Stimulated activated CD8-positive, alpha-beta memory T cell treated with anti-CD3 and anti-CD28 coated beads, Interleukin-4, amount 100 ng/mL, for 1 hour (primary cell): Measurements from ENCODE around the gene CLIC5.

Experiments
- DNase-seq, 2 donors: peaks; one replicate each; pipeline ENCODE4 v3.0.0-alpha.2; 2020; ENCODE audit warnings: low read depth in 2 of 2, low spot score in 1 of 2

CLIC5 gene

DNA sequence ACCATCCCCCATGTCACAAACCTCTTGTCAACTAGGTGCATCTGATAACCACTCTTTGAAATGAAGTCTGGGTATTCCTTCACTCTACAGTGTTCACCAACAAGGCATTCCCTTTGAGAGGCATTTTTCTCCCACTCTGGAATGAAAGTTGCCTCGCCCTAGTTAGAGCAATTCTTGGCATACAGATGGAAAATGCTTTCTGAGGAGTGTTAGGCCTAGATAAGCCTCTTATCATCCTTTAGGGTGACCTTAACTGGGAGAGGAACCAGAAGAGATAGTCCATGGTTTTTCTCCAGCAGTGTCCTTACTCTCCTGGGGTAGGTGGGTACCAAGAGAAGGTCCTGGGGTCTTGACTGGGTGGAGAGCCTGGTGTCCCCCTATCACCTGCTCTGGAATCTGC, 14.8 kb downstream of the CLIC5 start:
- no peak for DNase-seq

DNA sequence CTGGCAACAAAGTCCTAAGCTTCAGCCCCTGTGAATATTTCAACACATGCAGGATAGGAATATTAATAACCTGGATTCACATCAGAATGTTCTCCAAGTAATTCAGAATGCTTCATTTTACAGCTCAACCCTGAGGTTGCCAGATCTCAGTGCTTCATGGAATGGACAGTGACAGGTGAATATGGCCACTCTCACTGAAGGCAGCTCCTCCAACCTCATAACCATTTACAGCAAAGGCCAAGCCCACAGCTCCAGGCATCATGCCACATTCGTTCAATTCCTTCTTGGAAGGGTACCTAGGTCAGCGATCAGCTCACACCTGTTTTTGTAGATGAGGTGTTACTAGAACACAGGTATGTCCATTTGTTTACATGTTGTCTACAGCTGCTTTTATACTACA, 17.1 kb downstream of the CLIC5 start:
- DNase-seq: no peak

- DNase-seq: no peak
These were observed 17.7 kb downstream of the CLIC5 start for GRCh38 chr6:45997875-45998506.

GRCh38 chr6:45991189-45991588, 24.5 kb downstream of the CLIC5 start:
- no peak for DNase-seq

- no peak for DNase-seq
These were observed 25.5 kb downstream of the CLIC5 start for GRCh38 chr6:45990162-45990561.

GRCh38 chr6:45988635-45989034, 27.0 kb downstream of the CLIC5 start:
- no peak for DNase-seq

DNA sequence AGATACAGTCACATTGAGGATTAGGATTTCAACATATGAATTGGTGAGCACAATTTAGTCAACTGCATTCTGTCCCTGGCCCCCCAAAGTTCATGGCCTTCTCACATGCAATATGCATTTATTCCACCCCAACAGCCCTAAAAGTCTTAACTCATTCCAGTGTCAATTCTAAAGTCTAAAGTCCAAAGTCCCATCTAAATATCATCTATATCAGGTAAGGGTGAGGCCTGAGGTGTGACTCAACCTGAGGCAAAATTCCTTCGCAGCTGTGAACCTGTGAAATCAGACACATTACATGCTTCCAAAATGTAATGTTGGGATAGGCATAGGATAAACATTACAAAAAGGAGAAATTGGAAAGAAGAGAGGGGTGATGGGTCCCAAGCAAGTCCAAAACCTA, 27.8 kb downstream of the CLIC5 start:
- no peak for DNase-seq

DNA sequence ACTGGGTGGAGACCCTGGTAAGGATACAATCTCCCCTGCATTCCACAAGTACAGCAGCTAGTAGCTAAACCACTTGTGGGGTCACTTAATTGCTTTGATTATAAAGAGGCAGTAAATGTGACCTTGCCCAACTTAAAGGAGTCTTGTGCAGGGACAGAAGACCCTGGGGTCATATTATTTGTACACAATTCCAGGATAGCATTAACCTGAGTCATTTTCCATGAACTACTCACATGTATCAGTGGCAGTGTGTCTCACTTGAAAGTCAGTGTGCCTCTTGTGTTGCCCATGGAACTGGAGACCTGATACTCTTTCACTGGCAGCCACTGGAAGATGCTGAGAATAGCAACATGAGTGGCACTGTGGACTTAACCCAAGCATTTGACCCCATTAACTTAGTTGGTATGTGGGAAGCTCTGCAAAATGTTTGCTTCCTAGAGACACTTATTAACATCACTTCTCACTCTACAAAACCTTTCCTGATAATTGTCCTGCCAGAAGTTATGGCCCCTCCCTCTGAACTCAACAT, 28.9 kb downstream of the CLIC5 start:
- no peak for DNase-seq

DNA sequence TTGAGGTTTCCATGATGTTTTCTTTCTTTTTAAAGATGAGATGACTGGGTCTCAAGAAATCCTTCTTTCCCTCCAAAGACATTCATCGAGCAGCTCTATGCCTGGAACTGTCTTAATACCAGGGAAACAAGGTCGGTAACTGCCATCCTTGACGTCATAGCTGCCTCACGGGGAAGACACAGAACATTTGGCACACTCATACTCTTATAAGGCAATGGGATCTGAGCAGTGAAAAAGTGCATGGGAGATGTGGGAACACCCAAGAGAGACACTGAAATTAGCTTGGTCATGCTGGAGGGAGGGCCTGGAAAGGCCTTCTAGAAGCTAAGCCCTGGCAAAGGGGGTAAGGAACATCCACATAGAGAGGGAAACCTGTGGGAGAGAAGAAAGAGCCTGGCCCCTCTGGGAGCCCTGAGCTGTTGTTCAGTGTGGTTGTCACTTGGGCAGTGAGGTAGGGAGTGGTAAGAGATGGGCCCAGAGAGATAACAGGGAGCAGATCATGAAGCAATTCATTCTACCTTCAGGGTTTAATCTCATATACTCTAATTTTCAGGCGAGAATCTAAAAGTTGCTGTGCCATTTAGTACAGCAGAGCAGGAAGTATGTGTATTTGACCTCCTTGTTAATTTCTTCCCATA, 30.8 kb downstream of the CLIC5 start:
- no peak for DNase-seq

GRCh38 chr6:45984347-45984746, 31.3 kb downstream of the CLIC5 start:
- DNase-seq: no peak

GRCh38 chr6:45983062-45983461, 32.6 kb downstream of the CLIC5 start:
- no peak for DNase-seq

GRCh38 chr6:45982280-45983036, 33.2 kb downstream of the CLIC5 start:
- no peak for DNase-seq

- no peak for DNase-seq
These were observed 34.6 kb downstream of the CLIC5 start for GRCh38 chr6:45981046-45981445.

DNA sequence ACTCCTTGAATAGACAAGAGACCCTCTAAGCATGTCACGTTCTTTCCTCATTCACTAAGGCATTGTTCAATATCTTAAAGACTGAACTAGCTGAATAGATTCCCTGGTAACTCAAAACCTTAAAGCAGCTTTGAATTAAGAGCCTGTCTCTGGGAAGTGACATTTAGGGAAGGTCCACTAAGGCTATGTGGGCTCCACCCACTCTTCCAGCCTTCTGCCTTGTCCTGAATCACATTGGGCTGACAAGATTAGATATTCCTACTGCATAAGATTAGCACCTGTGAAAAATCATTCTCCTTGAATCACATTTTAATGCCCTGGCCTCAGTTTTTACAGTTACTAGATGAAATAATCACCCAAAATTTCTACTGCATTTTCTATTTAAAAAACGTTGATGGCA, 36.3 kb downstream of the CLIC5 start:
- no peak for DNase-seq

DNA sequence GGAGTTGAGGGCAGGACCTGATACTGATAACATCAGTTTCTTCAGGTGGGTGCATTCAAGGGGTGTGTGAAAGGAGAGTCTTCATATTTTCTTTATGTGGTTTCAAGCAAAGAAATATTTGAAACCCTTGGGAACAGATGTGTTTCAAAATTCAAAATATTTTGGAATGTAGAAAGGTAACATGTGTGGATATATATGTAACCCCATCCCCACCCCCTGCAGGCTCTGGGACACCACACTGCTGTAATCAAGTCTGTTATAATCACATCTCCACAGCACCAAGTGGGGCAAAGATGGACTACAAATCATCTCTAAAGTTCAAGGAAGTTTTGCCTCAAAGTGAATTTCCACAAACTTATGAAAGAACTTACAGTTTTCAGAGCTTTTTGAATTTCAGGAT, 41.1 kb downstream of the CLIC5 start:
- DNase-seq: no peak

- DNase-seq: no peak
These were observed 42.7 kb downstream of the CLIC5 start for GRCh38 chr6:45972795-45973503.

- no peak for DNase-seq
These were observed 44.4 kb downstream of the CLIC5 start for GRCh38 chr6:45971287-45971686.

GRCh38 chr6:45970326-45970725, 45.3 kb downstream of the CLIC5 start:
- DNase-seq: no peak

DNA sequence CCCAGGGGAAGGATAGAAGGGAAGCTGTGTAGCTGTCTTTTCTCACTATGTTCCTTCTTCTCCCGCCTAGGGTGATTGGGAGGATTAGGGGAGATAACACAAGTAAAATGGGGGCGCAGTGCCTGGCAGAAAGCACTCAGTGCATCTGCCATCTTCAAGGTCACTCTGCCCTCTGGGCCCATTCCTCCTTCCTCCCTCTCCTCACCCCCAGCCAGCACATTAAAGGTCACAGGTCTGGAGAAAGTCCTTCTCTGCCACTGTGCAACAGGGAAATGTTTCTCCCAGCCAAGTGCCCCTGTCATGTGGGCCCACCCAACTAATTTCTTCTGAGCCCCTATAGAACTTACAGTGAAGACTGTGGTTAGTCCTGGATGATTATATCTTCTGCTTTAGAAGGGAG, 45.8 kb downstream of the CLIC5 start:
- no peak for DNase-seq

GRCh38 chr6:45969026-45969425, 46.6 kb downstream of the CLIC5 start:
- no peak for DNase-seq

DNA sequence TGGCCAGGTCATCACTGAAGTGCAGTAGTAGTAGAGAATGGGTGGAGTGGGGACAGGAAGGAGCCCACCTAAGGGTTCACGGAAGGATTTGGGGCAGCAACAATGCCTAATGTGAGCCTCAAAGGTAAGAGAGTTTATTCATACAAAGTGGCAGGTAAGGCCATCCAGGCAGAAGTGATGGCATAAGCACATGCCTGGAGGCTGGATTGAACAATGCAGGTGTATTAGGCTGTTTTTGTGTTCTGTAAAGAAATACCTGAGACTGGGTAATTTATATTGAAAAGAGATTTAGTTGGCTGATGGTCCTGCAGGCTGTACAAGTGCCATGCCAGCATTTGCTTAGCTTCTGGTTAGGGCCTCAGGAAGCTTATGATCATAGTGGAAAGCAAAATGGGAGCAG, 48.3 kb downstream of the CLIC5 start:
- no peak for DNase-seq

DNA sequence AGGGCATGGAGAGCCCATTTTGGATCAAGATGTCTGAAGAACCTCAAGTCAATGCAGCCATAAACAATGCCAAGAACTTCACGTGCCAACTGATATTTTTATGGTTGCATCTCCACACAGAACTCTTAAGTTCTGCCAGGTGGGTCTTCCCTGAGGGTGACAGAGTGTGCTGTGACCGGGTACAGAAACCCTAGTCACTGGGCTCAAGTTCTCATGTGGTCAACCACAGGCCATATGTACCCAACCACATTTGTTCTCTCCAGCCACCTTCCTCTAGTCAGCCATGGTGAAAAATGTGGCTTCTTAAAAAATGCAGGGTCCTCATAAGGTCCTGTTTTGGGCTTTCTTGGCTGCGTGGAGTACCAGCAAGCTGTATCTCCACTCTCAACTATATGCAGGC, 48.9 kb downstream of the CLIC5 start:
- DNase-seq: no peak
